Astrocyte (in vitro differentiated cells and primary cell): Measurements from ENCODE around the gene S100A9.
A peak's percentile ranks its signal among the peaks of the same experiment; 100 is the strongest.

Source experiments
- CTCF ChIP-seq: IDR thresholded peaks from 2 replicates; pipeline ENCODE4 v1.5.1; 2011; ENCODE audit warnings: low read depth, mild to moderate bottlenecking, inconsistent platforms, low read length, moderate library complexity; ENCODE audit not compliant: insufficient read depth
- EZH2 ChIP-seq: IDR thresholded peaks from 2 replicates; pipeline ENCODE4 v1.6.1; 2012; ENCODE audit warnings: mild to moderate bottlenecking, low read length, inconsistent platforms; ENCODE audit not compliant: insufficient read depth

- TF ChIP-seq EZH2: no peak
- TF ChIP-seq CTCF: peak; percentile 98
Observed at GRCh38 chr1:153352523-153352922, 5.1 kb upstream of the S100A9 start.
